C4-2B (cell line): ENCODE data around the gene STAT4.

ENCODE experiments used
- ZFX ChIP-seq: fragments of 450-650 bp; IDR thresholded peaks from 2 replicates; pipeline ENCODE4 v1.6.1; 2017
- TF ChIP-seq, protein P1 (sequence below): fragments of 450-650 bp; conservative IDR thresholded peaks from 2 replicates; pipeline ENCODE4 v1.5.1; 2017; ENCODE audit warnings: mild to moderate bottlenecking

DNA sequence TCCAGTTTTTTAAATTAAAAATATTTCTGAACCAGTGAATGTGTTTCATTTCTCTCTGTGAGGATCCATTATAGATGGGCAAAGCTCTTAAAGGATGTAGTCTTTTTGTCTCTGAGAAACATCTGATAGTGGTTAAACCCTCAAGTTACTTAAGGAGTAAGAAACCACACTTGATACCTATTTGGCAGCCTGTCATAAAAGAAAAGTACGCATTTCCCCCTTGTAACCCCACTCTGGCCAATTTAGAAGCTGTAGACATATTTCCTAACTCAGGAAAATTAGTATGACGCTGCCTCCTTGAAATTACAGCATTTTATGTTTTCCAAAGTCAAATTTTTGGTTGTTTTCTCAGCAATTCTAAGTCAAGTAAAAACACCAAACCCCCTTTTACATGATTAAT lies 2.0 kb downstream of the STAT4 start:
- TF ChIP-seq, protein P1, sequence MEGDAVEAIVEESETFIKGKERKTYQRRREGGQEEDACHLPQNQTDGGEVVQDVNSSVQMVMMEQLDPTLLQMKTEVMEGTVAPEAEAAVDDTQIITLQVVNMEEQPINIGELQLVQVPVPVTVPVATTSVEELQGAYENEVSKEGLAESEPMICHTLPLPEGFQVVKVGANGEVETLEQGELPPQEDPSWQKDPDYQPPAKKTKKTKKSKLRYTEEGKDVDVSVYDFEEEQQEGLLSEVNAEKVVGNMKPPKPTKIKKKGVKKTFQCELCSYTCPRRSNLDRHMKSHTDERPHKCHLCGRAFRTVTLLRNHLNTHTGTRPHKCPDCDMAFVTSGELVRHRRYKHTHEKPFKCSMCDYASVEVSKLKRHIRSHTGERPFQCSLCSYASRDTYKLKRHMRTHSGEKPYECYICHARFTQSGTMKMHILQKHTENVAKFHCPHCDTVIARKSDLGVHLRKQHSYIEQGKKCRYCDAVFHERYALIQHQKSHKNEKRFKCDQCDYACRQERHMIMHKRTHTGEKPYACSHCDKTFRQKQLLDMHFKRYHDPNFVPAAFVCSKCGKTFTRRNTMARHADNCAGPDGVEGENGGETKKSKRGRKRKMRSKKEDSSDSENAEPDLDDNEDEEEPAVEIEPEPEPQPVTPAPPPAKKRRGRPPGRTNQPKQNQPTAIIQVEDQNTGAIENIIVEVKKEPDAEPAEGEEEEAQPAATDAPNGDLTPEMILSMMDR: no peak
- TF ChIP-seq ZFX: no peak
